HG03103 (cell line): ENCODE measurements around the gene CPNE6.

Experiments used
- ATAC-seq: cut with Tn5 transposase; IDR thresholded peaks from one replicate; pipeline ENCODE4 v1.9.1; 2021; ENCODE audit warnings: low read depth; ENCODE audit not compliant: unreplicated experiment

CPNE6 gene

GRCh38 chr14:24122898-24123297, 51.5 kb downstream of the CPNE6 start:
- ATAC-seq = no peak

- no peak for ATAC-seq
These were observed 52.4 kb downstream of the CPNE6 start for GRCh38 chr14:24123424-24124417.

- no peak for ATAC-seq
These were observed 55.6 kb downstream of the CPNE6 start for GRCh38 chr14:24126939-24127338.

GRCh38 chr14:24127673-24128072, 56.3 kb downstream of the CPNE6 start:
- no peak for ATAC-seq
